NCI-H1930 (cell line): Measurements from ENCODE around the gene PAPPA2.

Source experiments
- DNase-seq, 2 experiments: peaks; one replicate each; lab custom pipeline; 2025; lab: John Stamatoyannopoulos, UW

PAPPA2 gene

GRCh38 chr1:176767714-176768136 is 304.8 kb downstream of the PAPPA2 start:
- DNase-seq: no peak

GRCh38 chr1:176768532-176768931 is 305.6 kb downstream of the PAPPA2 start:
- DNase-seq: no peak

- no peak for DNase-seq
Measured at GRCh38 chr1:176770066-176770465, 307.1 kb downstream of the PAPPA2 start.

- no peak for DNase-seq
Measured at GRCh38 chr1:176773038-176773437, 310.1 kb downstream of the PAPPA2 start.

- DNase-seq: no peak
Measured at GRCh38 chr1:176774224-176774623, 311.2 kb downstream of the PAPPA2 start.

- no peak for DNase-seq
Measured at GRCh38 chr1:176775378-176775777, 312.4 kb downstream of the PAPPA2 start.

GRCh38 chr1:176775996-176776395 is 313.0 kb downstream of the PAPPA2 start:
- DNase-seq: no peak

GRCh38 chr1:176778056-176778455 is 315.1 kb downstream of the PAPPA2 start:
- no peak for DNase-seq

- DNase-seq: no peak
Measured at GRCh38 chr1:176779992-176780328, 317.0 kb downstream of the PAPPA2 start.

GRCh38 chr1:176783309-176783708 is 320.3 kb downstream of the PAPPA2 start:
- DNase-seq: no peak

- DNase-seq: no peak
Measured at GRCh38 chr1:176785056-176785455, 322.1 kb downstream of the PAPPA2 start.

- no peak for DNase-seq
Measured at GRCh38 chr1:176785791-176786190, 322.8 kb downstream of the PAPPA2 start.

- no peak for DNase-seq
Measured at GRCh38 chr1:176786274-176786673, 323.3 kb downstream of the PAPPA2 start.

- no peak for DNase-seq
Measured at GRCh38 chr1:176789571-176790090, 326.7 kb downstream of the PAPPA2 start.

- DNase-seq: no peak
Measured at GRCh38 chr1:176790786-176791185, 327.8 kb downstream of the PAPPA2 start.

- no peak for DNase-seq
Measured at GRCh38 chr1:176791906-176792305, 328.9 kb downstream of the PAPPA2 start.

- DNase-seq: no peak
Measured at GRCh38 chr1:176794897-176795508, 332.0 kb downstream of the PAPPA2 start.

GRCh38 chr1:176795929-176796328 is 333.0 kb downstream of the PAPPA2 start:
- no peak for DNase-seq

GRCh38 chr1:176796583-176796982 is 333.6 kb downstream of the PAPPA2 start:
- no peak for DNase-seq

GRCh38 chr1:176799327-176799726 is 336.4 kb downstream of the PAPPA2 start:
- no peak for DNase-seq

GRCh38 chr1:176800978-176801513 is 338.1 kb downstream of the PAPPA2 start:
- no peak for DNase-seq

GRCh38 chr1:176801514-176802020 is 338.6 kb downstream of the PAPPA2 start:
- DNase-seq: no peak

- DNase-seq: no peak
Measured at GRCh38 chr1:176802316-176802715, 339.3 kb downstream of the PAPPA2 start.

- no peak for DNase-seq
Measured at GRCh38 chr1:176803042-176803441, 340.1 kb downstream of the PAPPA2 start.
